HG02798 (cell line): ENCODE data around the gene MED28.
"Not testable (repeated sequence)": the region's sequence is repeated elsewhere in the genome, so short reads cannot be mapped to it uniquely, and the experiment has no call there.

ENCODE experiments used
- ATAC-seq: cut with Tn5 transposase; IDR thresholded peaks from one replicate; pipeline ENCODE4 v1.9.1; 2021; ENCODE audit warnings: mild to moderate bottlenecking; ENCODE audit not compliant: unreplicated experiment, poor library complexity

Gene MED28

GRCh38 chr4:17659196-17659595 lies 44.8 kb downstream of the MED28 start:
- not testable (repeated sequence) for ATAC-seq

- no peak for ATAC-seq
Observed at GRCh38 chr4:17662694-17663093, 48.3 kb downstream of the MED28 start.

- peak; percentile 87 for ATAC-seq
Observed at GRCh38 chr4:17664755-17665154, 50.3 kb downstream of the MED28 start.

- ATAC-seq = no peak
Observed at GRCh38 chr4:17665346-17665745, 50.9 kb downstream of the MED28 start.

- ATAC-seq = no peak
Observed at GRCh38 chr4:17665852-17666251, 51.4 kb downstream of the MED28 start.

GRCh38 chr4:17667253-17667652 lies 52.8 kb downstream of the MED28 start:
- ATAC-seq = no peak

GRCh38 chr4:17667653-17668201 lies 53.3 kb downstream of the MED28 start:
- no peak for ATAC-seq

- no peak for ATAC-seq
Observed at GRCh38 chr4:17670423-17670822, 56.0 kb downstream of the MED28 start.

GRCh38 chr4:17680559-17681280 lies 66.3 kb downstream of the MED28 start:
- ATAC-seq = no peak

- no peak for ATAC-seq
Observed at GRCh38 chr4:17681281-17682221, 67.1 kb downstream of the MED28 start.

GRCh38 chr4:17682222-17682566 lies 67.8 kb downstream of the MED28 start:
- no peak for ATAC-seq
